GM18873 (cell line): ENCODE measurements around the gene KIF2C.
"Not testable (repeated sequence)": the region's sequence is repeated elsewhere in the genome, so short reads cannot be mapped to it uniquely, and the experiment has no call there.

Source experiments
- ATAC-seq: cut with Tn5 transposase; IDR thresholded peaks from one replicate; pipeline ENCODE4 v1.9.1; 2021; ENCODE audit warnings: mild to moderate bottlenecking, moderate library complexity, moderate number of reproducible peaks; ENCODE audit not compliant: unreplicated experiment, low FRiP score

Gene KIF2C

GRCh38 chr1:44766421-44766820 lies 26.8 kb downstream of the KIF2C start:
- not testable (repeated sequence) for ATAC-seq

GRCh38 chr1:44775078-44775929 lies 35.7 kb downstream of the KIF2C start, which contains the start of gene RPS8:
Gene RPS8, plus strand, starts transcription at chr1:44775540. Its CDS starts 57 bp downstream, at chr1:44775597.
- peak; percentile 70 for ATAC-seq

- ATAC-seq: peak; percentile 9
These were observed 36.5 kb downstream of the KIF2C start for GRCh38 chr1:44775930-44776729.

GRCh38 chr1:44776730-44777068 lies 37.1 kb downstream of the KIF2C start:
- ATAC-seq: no peak

- no peak for ATAC-seq
These were observed 37.9 kb downstream of the KIF2C start for GRCh38 chr1:44777547-44777946.

GRCh38 chr1:44777969-44778635 lies 38.5 kb downstream of the KIF2C start:
- no peak for ATAC-seq

- ATAC-seq: no peak
These were observed 39.3 kb downstream of the KIF2C start for GRCh38 chr1:44778705-44779576.

- no peak for ATAC-seq
These were observed 41.0 kb downstream of the KIF2C start for GRCh38 chr1:44780583-44781121.

- no peak for ATAC-seq
These were observed 44.1 kb downstream of the KIF2C start for GRCh38 chr1:44783697-44784093.

GRCh38 chr1:44784094-44785028 lies 44.7 kb downstream of the KIF2C start:
- ATAC-seq: no peak

- no peak for ATAC-seq
These were observed 45.4 kb downstream of the KIF2C start for GRCh38 chr1:44785029-44785380.

GRCh38 chr1:44785501-44786137 lies 46.0 kb downstream of the KIF2C start:
- no peak for ATAC-seq

GRCh38 chr1:44786138-44786840 lies 46.7 kb downstream of the KIF2C start:
- peak; percentile 42 for ATAC-seq

- no peak for ATAC-seq
These were observed 47.3 kb downstream of the KIF2C start for GRCh38 chr1:44786841-44787426.

- no peak for ATAC-seq
These were observed 47.9 kb downstream of the KIF2C start for GRCh38 chr1:44787506-44787905.

- no peak for ATAC-seq
These were observed 48.7 kb downstream of the KIF2C start, which contains the start of gene BEST4 for GRCh38 chr1:44788120-44788860. Gene BEST4, minus strand, starts transcription at chr1:44788170. Its CDS starts 465 bp downstream, at chr1:44787705.
